GM19455 (cell line): ENCODE results near the gene VWCE.

Experiments used
- ATAC-seq: cut with Tn5 transposase; IDR thresholded peaks from one replicate; pipeline ENCODE4 v1.9.1; 2021; ENCODE audit not compliant: unreplicated experiment

Gene VWCE

DNA sequence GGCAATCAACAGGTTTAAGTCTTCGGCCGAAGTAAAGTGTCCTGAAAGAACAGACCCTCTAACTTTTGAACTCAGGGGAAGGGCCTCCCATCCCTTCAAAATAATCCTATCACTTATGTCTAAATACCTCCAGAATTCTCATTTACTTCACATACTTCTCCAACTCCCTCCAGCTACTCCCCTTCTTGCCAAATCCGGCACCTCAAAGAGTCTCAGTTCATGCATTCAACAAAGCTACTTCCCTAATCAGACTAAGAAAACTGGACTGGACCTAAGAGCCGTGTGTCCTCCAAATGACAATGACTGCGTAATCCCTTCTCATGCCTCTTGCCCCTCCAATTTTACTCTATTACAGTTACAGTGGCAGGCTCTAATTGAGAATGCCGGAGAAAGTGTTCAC is 36.5 kb upstream of the VWCE start:
- no peak for ATAC-seq

DNA sequence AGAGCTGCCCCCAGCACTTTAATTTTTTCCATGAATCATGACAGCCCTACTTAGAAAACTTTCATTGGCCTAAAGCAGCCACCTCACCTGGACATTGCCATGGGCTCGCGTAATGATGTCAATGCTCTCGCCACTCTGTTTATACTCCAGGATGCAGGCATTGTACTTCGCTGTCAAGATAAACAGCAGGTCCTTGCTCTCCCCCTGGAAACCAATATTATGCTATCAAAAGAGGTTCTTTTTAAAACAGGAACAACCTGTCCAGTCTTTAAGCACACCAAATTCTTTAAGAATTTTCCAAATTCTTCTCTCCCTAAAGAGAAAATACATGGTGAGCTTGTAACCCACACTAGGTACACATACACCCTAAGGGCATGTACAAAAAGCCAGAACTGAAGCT is 34.8 kb upstream of the VWCE start:
- no peak for ATAC-seq

DNA sequence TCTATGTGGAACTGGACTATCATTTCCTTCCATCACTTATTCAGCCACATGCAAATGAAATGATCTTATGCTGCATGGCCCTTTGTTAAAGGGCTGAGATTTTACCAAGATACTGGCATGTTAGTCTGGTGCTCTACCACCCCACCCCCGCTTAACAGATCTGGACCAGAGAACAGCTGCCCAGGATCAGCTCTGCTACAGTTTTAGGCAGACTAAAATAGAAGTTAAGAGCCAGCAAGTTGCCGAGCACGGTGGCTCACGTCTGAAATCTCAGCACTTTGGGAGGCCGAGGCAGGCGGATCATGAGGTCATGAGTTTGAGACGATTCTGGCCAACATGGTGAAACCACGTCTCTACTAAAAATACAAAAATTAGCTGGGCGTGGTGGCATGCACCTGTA is 33.2 kb upstream of the VWCE start:
- ATAC-seq, result no peak

DNA sequence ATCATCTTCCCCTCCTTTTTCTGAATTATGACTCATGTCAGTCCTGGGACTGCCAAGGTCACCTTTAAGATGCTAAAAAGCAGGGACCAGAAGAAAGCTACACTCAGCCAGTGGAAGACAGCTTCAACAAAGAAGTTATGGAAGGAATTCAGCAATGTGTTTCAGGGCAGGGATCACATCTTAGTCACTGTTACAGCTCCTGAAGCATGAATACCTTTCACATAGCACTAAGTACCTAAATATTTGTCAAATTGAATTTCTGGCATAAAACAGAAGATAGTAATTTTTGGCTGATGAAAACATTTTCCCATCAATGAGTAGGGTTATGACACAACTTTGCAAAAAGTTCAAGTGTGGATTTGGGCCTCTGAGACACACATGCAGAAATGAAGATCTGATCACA is 32.6 kb upstream of the VWCE start:
- no peak for ATAC-seq

DNA sequence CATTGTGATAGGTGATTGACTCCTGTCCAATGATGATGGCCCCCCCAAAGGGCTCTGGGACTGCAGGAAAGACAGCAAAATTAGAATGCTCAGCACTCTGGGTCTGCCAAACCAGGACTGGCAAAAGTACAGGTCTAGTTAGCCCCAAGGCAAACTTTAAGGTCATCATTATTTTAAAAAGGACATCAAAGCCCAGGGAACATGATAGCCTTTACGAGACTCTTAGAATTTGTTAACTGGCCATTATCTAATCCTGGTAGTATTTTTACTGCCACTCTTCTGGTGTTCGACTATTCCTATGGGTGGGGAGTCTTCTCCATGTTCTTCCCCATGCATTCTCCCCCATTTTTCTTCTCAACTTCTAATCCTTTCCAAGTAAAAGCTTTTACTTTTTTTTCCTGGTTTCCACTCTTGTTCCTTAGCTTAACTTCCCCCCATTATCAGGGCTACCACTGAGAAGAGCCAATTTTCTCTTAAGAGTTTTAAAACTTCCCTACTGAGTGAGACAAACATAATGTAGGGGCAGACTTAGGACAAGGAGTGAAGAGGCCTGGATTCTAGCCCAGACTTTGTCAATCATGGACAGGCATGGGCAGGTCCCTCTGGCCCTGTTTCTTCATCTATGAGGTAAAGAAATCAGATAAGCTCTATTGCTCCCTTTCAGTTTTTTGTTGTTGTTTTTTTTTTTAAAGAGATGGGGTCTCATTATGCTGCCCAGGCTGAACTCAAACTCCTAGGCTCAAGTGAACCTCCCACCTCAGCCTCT is 30.7 kb upstream of the VWCE start:
- no peak for ATAC-seq

DNA sequence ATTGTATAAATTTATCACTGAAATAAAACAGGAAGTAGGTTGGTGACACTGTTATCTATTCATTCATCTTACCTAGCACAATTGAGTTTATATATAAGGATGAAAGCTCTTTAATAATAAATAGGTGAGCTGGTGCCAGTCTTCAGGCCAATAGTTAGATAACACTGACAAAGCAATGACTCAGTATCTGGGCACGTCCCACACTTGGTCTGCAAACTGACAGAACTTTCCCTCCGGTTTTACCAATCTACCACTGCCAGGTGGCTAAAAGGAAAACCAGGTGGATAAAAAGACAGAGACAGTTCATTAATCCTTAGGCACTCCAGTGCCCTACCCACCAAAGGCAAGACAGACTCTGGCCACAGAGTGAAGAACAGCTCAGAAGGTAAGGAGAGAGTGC is 20.1 kb upstream of the VWCE start:
- no peak for ATAC-seq

DNA sequence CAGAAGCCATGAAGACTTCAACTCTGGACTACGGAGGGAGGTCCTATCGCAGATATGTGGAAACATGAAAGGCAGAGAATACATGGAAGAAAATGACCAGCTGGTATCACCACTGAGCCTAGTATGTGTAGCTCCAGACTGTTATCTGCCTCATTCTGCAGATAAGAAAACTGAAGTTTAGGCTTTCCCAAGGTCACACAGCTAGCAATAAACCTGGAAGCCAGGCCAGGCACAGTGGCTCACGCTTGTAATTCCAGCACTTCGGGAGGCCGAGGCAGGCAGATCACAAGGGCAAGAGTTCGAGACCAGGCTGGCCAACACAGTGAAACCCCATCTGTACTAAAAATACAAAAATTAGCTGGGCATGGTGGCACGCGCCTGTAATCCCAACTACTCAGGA is 15.6 kb upstream of the VWCE start:
- ATAC-seq, result no peak

DNA sequence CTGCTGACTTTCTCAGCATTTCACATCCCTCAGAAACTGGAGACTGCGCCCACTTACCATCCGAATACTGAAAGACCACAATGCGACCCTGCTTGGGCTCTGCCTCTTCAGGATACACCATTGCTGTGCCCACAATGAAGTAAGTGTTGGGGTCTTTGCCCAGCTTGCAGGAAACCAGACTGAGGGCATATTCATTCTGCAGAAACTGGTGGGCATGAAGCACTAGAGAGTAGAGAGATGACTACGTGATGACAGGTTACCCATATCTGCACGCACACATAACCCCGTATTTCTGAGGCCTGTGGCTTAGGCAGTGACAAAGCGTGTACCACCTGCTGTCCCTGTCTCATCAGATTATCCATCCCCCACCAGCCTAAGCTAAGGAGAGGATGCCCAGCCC is 14.6 kb upstream of the VWCE start:
- no peak for ATAC-seq

DNA sequence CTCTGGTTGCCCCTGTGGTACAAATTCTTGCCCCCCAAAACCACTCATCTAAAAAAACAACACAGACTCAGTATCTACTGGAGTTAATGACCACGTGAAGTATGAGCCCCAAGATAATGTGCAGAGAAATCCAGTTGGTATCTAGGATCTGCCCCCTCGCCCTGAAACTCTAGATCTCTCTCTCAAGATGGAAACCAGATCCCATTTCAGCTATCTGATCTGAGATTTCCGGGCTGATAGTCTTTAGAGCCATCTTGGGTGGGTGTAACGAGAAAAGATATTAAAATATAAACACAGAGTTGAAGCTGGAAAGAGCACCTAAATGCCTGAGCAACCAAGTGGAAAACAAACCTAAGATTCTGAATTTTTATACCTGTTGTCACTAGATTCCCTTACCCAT is 14.0 kb upstream of the VWCE start:
- no peak for ATAC-seq

DNA sequence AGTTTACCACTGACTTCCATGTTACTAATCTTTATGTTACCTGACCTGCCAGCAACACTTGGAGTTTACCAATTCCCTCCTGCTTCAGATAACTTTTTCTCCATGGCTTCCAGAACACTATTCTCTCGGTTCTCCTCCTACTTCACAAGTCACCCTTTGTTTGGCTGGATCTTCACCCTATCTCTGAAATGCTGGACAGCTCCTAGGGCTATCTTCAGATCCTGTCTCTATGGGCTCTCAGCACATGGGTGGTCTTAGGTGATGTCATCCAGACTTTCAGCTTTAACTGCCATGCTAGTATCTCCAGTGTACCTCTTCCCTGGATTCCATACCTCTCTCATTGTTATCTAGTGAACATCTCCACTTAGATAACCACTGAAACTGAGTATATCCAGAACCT is 12.2 kb upstream of the VWCE start:
- no peak for ATAC-seq

DNA sequence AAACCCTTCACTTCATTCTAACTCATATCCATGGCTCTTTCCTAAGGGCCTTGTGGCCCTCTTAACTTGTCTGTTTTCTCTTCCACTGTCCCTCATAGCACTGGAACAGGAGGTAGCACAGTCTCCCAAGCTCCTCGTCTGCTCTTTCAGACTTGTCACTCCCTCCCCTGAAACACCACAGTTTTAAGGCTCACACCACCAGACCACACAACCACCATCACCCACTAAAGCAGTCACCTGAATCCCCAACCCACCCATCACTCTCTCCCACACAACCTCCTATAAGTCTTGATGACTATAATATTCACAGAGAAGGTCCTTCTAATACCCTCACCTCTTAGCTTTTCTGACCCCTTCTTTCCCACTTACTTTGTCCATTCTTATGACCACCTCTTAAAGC is 11.1 kb upstream of the VWCE start:
- ATAC-seq, result no peak

DNA sequence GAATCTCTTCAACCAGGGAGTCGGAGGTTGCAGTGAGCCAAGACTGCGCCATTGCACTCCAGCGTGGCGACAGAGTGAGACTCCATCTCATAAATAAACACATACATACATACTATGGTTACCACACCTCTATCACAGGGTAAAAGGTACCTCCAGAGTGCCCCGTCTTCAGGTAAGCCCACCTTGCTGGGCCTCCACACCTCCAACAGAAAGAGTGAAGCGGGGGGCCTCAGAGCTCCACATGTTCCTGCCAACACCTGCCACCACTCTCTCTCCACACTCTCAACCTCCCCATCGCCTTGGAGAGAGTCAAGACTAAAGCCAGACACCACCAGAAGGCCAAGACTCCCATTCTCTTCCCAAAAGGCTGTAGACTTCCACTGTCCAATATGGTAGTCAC is 10.3 kb upstream of the VWCE start:
- no peak for ATAC-seq

DNA sequence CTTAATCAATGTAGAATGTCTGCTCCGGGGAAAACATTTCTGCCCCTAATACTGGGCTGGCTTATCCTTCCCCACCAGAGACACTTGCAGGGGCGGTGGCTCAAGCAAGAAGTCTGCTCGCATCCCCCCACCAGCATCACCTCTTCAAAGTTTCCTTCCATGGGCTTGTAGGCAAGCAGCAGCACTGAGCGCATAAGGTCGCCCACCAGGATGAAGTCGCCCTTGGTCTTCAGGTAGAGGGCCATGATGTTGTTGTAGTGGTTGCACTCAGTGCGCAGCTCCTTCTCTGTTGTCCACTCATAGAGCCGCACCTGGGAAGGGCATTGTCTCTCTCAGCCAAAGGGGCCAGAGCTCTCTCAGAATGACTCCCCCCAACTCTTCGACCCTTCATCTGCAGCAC is 8.6 kb upstream of the VWCE start:
- no peak for ATAC-seq

DNA sequence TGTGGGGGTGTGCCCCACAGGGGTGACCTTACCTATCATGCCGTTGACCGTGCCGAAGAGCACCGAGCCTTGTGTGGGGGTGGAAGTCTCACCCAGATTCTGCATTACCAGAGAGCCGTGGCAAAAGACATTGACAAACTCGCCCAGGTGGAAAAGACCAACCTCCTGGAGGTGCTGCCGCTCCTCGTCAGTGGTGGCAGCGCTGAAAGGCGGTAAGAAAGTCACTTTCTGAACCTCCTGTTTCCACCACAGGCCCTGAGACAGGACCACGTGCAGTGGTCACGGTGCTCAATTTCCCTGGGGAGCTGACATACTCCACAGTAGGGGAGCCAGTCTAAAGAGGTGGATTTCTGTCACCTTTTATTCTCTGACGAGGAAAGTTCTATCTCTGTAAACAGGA is 7.4 kb upstream of the VWCE start:
- ATAC-seq, result no peak

DNA sequence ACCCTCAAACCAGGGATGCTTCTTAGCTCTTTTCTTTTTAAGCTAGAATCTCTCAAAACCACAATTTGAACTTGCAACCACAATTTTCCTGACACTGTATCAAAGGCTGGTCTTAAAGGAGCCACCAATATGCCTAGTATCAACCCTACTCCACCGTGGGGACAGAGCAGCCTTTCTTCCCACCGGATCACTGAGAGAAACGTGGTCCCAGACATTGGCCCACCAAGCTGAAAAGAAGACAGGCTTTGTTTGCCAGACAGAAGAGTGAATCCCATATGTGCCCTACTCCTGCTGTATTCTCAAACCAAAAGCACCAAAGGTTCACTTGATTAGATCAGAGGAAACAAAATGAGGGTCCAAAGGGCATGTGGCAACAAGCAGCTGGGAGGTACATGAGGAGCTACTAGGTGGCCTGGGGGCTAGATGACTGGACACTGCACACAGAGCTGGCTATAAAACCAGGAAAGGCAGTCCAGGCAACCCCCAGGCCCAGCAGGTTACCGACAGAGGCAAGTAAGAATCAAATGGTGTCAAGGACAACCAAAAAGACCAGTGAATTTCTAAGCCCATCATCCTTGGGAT is 3.6 kb upstream of the VWCE start:
- no peak for ATAC-seq

DNA sequence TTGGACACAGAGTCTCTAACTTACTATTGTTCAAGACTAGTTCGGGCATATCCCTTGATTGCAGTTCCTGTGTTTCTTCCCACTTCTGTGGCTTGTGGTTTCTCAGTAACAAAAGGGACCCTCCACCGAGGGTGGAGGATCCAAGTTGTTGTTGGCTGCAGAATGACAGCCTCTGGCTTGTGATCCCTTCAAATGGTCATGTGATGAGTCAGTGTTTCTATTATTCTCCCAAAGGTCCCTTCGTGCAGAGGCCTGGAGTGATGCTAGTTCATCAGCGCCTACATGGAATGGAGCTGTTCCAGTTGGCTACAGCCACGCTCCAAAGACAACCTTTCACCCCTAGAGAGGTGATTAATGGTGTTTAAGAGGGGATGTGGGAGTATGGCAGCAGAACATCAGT is 2.6 kb upstream of the VWCE start:
- no peak for ATAC-seq

DNA sequence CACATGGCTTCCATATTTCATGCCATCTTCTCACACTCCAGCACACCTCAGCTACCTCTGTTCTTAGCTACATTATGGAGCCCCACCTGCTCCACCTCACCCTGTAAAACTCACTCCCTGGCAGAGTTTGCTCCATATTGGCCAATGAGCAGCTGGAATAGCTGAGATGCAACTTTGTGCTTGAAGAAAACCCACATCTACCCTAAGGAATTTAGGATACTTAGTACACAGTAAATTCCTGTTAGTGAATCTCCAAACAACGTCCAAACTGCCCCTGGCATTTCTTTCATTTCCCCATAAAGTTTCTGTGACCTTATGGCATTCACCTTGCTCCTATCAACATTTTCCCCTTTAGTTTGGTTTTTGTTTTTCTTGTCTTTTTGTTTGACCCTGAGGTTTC is 2.2 kb upstream of the VWCE start:
- no peak for ATAC-seq

DNA sequence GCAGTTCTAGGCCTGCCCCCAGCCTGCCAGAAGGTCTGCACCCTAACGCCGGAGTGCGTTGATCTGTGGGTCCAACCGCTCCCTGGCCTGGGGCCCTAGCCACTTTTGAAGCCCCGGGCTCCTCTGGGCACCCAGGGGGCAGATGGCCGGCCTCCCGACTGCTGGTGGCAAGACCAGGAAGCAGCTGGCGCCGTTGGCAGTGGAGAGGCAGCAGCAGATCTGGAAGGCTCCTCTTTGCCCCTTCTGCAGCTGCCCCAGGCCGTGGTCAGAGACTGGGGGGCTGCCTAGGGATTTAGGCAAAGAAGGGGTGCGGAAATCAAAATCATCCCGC is 445 bp upstream of the VWCE start:
- ATAC-seq, result no peak

DNA sequence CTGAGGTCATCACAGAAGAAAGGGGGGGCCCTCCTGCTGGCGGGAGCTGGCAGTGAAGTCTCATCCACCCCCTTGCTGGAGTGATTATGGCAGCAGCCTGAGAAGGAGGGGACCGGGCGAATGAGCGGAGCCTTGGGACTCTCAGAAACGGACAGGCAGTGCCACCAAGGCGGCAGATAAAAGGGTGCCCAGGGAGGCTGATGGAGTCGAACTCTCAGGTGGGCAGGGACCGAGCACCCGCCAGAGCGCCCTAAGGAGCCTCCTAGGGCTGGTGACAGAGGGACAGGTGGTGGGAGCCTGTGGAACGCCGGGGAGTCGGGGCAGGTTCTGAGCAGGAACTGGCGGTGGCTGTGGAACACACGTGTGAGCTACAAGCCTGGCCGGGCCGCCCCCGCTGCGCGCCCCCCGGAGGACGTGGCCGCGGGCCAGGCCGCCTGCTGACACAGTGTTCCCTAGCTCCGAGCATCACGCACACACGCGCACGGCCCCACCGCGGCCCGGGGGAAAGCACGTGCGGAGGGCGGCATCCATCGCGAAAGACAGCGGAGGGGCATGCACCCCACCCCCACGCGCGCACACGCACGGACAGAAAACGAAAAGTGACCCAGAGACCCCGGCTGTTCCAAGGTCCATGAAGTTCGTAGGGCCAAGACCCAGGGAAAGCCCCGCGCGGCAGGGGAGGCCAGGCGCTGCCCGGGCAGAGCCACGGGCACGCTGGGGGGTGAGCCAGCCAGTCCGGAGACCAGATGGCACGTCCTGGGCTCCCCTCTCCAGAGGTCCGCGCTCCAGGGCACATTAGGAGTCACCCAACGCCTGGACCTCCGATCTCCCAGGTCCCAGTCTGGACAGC is 1.0 kb downstream of the VWCE start:
- ATAC-seq, result peak; percentile 32

DNA sequence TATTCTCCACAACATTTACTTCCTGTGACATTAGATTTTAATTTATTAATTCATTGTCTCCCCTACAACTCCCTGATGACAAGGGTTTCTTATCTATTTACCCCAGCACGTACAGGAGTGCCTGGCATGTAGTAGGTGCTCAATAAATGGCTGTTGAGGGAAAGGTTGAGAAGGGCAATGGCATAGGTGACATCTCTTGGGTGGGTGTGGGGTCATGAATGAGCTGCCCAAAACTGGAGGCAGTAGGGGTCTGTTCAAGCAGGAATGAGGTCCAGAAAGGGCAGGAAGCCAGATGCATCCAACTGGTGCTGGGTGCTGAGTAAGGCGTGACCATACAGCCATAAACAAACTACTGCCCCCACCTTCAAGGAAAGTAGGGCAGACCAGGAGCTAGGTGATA is 2.8 kb downstream of the VWCE start:
- no peak for ATAC-seq

DNA sequence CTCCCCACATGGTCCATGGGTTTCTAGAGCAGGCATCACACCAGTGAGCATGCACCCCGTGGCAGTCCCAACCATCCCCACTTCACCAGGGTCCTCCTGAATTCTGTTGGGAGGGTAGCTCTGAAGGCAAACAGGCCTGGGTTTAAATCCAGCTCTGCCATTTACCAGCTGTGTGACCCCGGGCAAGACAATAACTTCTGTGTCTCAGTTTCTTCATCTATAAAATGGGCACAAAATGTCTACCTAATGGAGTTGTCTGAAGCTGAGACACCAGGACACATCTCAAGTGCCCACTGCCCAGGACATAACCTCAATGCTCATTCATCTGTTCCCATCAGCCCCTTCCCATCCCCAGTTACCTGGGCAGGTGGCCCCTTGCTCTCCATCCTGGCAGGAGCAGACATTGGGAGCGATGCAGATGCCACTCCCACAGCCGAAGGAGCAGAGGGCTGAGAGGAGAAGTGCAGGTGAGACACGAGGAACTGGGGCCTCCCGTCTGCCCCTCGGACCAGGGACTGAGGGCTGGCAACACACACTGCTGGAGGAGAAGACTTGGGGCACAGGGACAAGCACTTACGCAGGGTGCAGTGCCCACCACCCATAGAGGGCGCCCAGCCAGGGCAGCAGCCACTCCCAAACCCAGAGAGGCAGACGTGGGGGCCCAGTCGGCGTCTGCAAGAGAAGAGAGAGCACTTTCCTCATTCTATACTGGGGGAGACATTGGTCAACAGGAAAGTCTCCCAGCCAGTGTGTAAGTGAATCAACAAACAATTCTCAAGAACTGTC is 4.0 kb downstream of the VWCE start:
- no peak for ATAC-seq
